H1 (cell line): ENCODE data around the gene MYORG. TPM values are rescaled to one million over a fixed set of nuclear protein-coding genes. Genes with fewer than 3 reads are reported as not detected.

ENCODE experiments used
- CTCF ChIA-PET: fragments of 300-600 bp; sonication (Branson Sonifier 250); formaldehyde crosslinking; loops from one replicate; lab custom pipeline; 2021; ENCODE audit not compliant: partially characterized antibody; lab: Charles Lee
- POLR2A ChIA-PET: fragments of 300-600 bp; sonication (Branson Sonifier 250); formaldehyde crosslinking; loops from one replicate; lab custom pipeline; 2021; ENCODE audit warnings: inconsistent platforms; ENCODE audit not compliant: partially characterized antibody; lab: Charles Lee
- DNase-seq, 2 experiments: peaks; one replicate each; pipeline versions ENCODE4 v3.0.0 to v3.0.0-alpha.2; 2010 to 2022; ENCODE audit warnings: low spot score in 2 of 2, low read depth in 1 of 2, mixed read lengths in 1 of 2
- FAIRE-seq: peaks from 2 replicates; lab custom pipeline; 2011; peaks lifted over from hg19 to GRCh38; lab: Jason Lieb, UNC
- H2AFZ ChIP-seq: 2 replicates; pipeline ENCODE4 v1.8.1; 2012; ENCODE audit warnings: low read length, inconsistent platforms
- H2AK5ac ChIP-seq: 2 replicates; pipeline ENCODE4 v1.6.1; 2013; ENCODE audit warnings: low read depth, low read length
- H2BK120ac ChIP-seq: replicated peaks from 2 replicates; pipeline ENCODE3; 2013; ENCODE audit warnings: low read depth, low read length, inconsistent platforms
- H2BK12ac ChIP-seq: 2 replicates; pipeline ENCODE4 v1.6.1; 2013; ENCODE audit warnings: low read depth, low read length
- H2BK15ac ChIP-seq: 2 replicates; pipeline ENCODE4 v1.6.1; 2013; ENCODE audit warnings: low read length
- H2BK20ac ChIP-seq: 2 replicates; pipeline ENCODE4 v1.6.1; 2013; ENCODE audit warnings: low read length
- H2BK5ac ChIP-seq: 2 replicates; pipeline ENCODE4 v1.6.1; 2013; ENCODE audit warnings: low read depth, low read length
- H3K14ac ChIP-seq: 2 replicates; pipeline ENCODE4 v1.6.1; 2013; ENCODE audit warnings: inconsistent platforms; ENCODE audit not compliant: insufficient read length
- H3K18ac ChIP-seq: 2 replicates; pipeline ENCODE4 v1.6.1; 2013; ENCODE audit warnings: low read length; ENCODE audit errors: extremely low read depth
- H3K23ac ChIP-seq: 2 replicates; pipeline ENCODE4 v1.6.1; 2013; ENCODE audit warnings: inconsistent platforms; ENCODE audit not compliant: insufficient read length
- H3K23me2 ChIP-seq: 2 replicates; pipeline ENCODE4 v1.6.1; 2013; ENCODE audit warnings: low read depth, low read length
- H3K27ac ChIP-seq: 2 replicates; pipeline ENCODE4 v1.6.1; 2011; ENCODE audit warnings: low read depth, low read length, inconsistent platforms
- H3K27me3 ChIP-seq, 4 experiments: replicated peaks in 1 of 4; 1 replicate in 1 of 4; 2 replicates in 3 of 4; pipeline versions ENCODE4 v1.6.1 to v1.8.1; 2011 to 2013; ENCODE audit warnings: low read length in 3 of 4, mild to moderate bottlenecking in 3 of 4, inconsistent platforms in 2 of 4, mixed read lengths in 2 of 4, moderate library complexity in 1 of 4; ENCODE audit not compliant: control insufficient read depth in 3 of 4, insufficient read depth in 3 of 4; ENCODE audit errors: extremely low read depth in 1 of 4
- H3K36me3 ChIP-seq, 4 experiments: 2 replicates each; pipeline versions ENCODE4 v1.6.1 to v1.8.1; 2011 to 2013; ENCODE audit warnings: mild to moderate bottlenecking in 4 of 4, low read length in 3 of 4, moderate library complexity in 2 of 4, control low read depth in 1 of 4, inconsistent platforms in 1 of 4; ENCODE audit not compliant: insufficient read depth in 4 of 4, control insufficient read depth in 2 of 4
- H3K4ac ChIP-seq: replicated peaks from 2 replicates; pipeline ENCODE3; 2013; ENCODE audit warnings: low read length, low read depth, mixed read lengths, inconsistent platforms; ENCODE audit not compliant: insufficient read length
- H3K4me1 ChIP-seq, 4 experiments: replicated peaks in 1 of 4; 1 replicate in 1 of 4; 2 replicates in 3 of 4; pipeline versions ENCODE4 v1.6.1 to v1.8.1; 2011 to 2013; ENCODE audit warnings: low read length in 3 of 4, inconsistent platforms in 2 of 4, mixed read lengths in 1 of 4; ENCODE audit not compliant: insufficient read depth in 4 of 4, control insufficient read depth in 3 of 4
- H3K4me2 ChIP-seq, 2 experiments: 2 replicates each; pipeline versions ENCODE4 v1.6.1 to v1.8.1; 2011 to 2013; ENCODE audit warnings: low read depth in 2 of 2, low read length in 2 of 2, control low read depth in 1 of 2, inconsistent platforms in 1 of 2, mild to moderate bottlenecking in 1 of 2; ENCODE audit not compliant: insufficient read depth in 1 of 2
- H3K4me3 ChIP-seq, 4 experiments: fragments of 200-600, 300-600 bp in 1 of 4; sonication (generic), shearing (Covaris generic), sonication (Bioruptor Twin) in 1 of 4; 2 replicates each; pipeline versions ENCODE4 v1.5.1 to v1.8.1; 2011 to 2016; ENCODE audit warnings: low read length in 4 of 4, low read depth in 3 of 4, control low read depth in 2 of 4, inconsistent platforms in 2 of 4, mild to moderate bottlenecking in 2 of 4, mixed read lengths in 1 of 4, moderate library complexity in 1 of 4; ENCODE audit not compliant: insufficient read depth in 2 of 4; ENCODE audit errors: extremely low read depth in 1 of 4
- H3K56ac ChIP-seq: replicated peaks from 2 replicates; pipeline ENCODE3; 2013; ENCODE audit warnings: low read depth, mild to moderate bottlenecking, mixed read lengths, low read length, inconsistent platforms; ENCODE audit not compliant: insufficient read length
- H3K79me1 ChIP-seq: 2 replicates; pipeline ENCODE4 v1.6.1; 2013; ENCODE audit warnings: low read depth, low read length, control low read depth
- H3K79me2 ChIP-seq, 2 experiments: 2 replicates each; pipeline versions ENCODE4 v1.6.1 to v1.8.1; 2012 to 2013; ENCODE audit warnings: low read length in 2 of 2, mild to moderate bottlenecking in 2 of 2, inconsistent platforms in 1 of 2; ENCODE audit not compliant: insufficient read depth in 2 of 2, control insufficient read depth in 1 of 2
- H3K9ac ChIP-seq, 4 experiments: replicated peaks in 1 of 4; 1 replicate in 1 of 4; 2 replicates in 3 of 4; pipeline versions ENCODE4 v1.6.1 to v1.8.1; 2011 to 2013; ENCODE audit warnings: low read depth in 3 of 4, low read length in 3 of 4, control low read depth in 2 of 4, mild to moderate bottlenecking in 2 of 4, moderate library complexity in 2 of 4, inconsistent platforms in 1 of 4; ENCODE audit errors: extremely low read depth in 1 of 4
- H3K9me3 ChIP-seq, 2 experiments: 2 replicates each; pipeline versions ENCODE4 v1.6.1 to v1.8.1; 2012 to 2013; ENCODE audit warnings: mild to moderate bottlenecking in 2 of 2, moderate library complexity in 2 of 2, control low read depth in 1 of 2, inconsistent platforms in 1 of 2, low read depth in 1 of 2, low read length in 1 of 2, mixed read lengths in 1 of 2; ENCODE audit not compliant: insufficient read depth in 2 of 2
- H4K20me1 ChIP-seq, 2 experiments: replicated peaks in 1 of 2; 2 replicates each; pipeline versions ENCODE3 to v1.8.1; 2011 to 2013; ENCODE audit warnings: inconsistent platforms in 2 of 2, low read length in 2 of 2, mild to moderate bottlenecking in 1 of 2; ENCODE audit not compliant: insufficient read depth in 2 of 2, control insufficient read depth in 1 of 2
- H4K5ac ChIP-seq: 2 replicates; pipeline ENCODE4 v1.6.1; 2013; ENCODE audit warnings: low read length, low read depth, mixed read lengths, inconsistent platforms; ENCODE audit not compliant: insufficient read length
- H4K8ac ChIP-seq: 2 replicates; pipeline ENCODE4 v1.8.0; 2013; ENCODE audit warnings: mild to moderate bottlenecking, moderate library complexity, low read length, inconsistent platforms; ENCODE audit not compliant: insufficient read depth; ENCODE audit errors: extremely low read depth
- H4K91ac ChIP-seq: replicated peaks from 2 replicates; pipeline ENCODE3; 2013; ENCODE audit warnings: low read length, mixed read lengths, inconsistent platforms; ENCODE audit not compliant: insufficient read length
- BACH1 ChIP-seq: IDR thresholded peaks from 2 replicates; pipeline ENCODE4 v1.6.1; 2012; ENCODE audit warnings: low read length, improper control_type of control experiment
- CBX8 ChIP-seq: fragments of 300-800, 300-1000 bp; sonication (generic); IDR thresholded peaks from 2 replicates; pipeline ENCODE4 v1.7.1; 2016; ENCODE audit warnings: low read depth, low read length, borderline replicate concordance
- CEBPB ChIP-seq: IDR thresholded peaks from 2 replicates; pipeline ENCODE4 v1.6.1; 2012; ENCODE audit warnings: low read depth, low read length
- POLR2A ChIP-seq, 2 experiments: IDR thresholded peaks; 1 replicate in 1 of 2; 2 replicates in 1 of 2; pipeline ENCODE4 v1.6.1; 2011; ENCODE audit warnings: low read depth in 2 of 2, low read length in 2 of 2, mild to moderate bottlenecking in 2 of 2; ENCODE audit errors: control extremely low read depth in 1 of 2
- RXRA ChIP-seq: IDR thresholded peaks from 2 replicates; pipeline ENCODE4 v1.6.1; 2011; ENCODE audit warnings: low read depth, mild to moderate bottlenecking, low read length, moderate library complexity; ENCODE audit not compliant: insufficient read depth
- SAP30 ChIP-seq: fragments of 300-600 bp; sonication (generic); IDR thresholded peaks from 2 replicates; pipeline ENCODE4 v1.7.1; 2012; ENCODE audit warnings: low read length, moderate library complexity, mild to moderate bottlenecking, inconsistent platforms; ENCODE audit not compliant: insufficient read depth, insufficient replicate concordance
- SIN3A ChIP-seq, 2 experiments: IDR thresholded peaks in 1 of 2; conservative IDR thresholded peaks in 1 of 2; 2 replicates each; pipeline ENCODE4 v1.6.1; 2011 to 2012; ENCODE audit warnings: low read length in 2 of 2, improper control_type of control experiment in 1 of 2, low read depth in 1 of 2, mild to moderate bottlenecking in 1 of 2
- SUZ12 ChIP-seq: fragments of 200-600 bp; sonication (generic); IDR thresholded peaks from 2 replicates; pipeline ENCODE4 v1.6.1; 2012; ENCODE audit warnings: mild to moderate bottlenecking, inconsistent platforms, low read length, moderate library complexity, mixed read lengths
- WGBS, 2 experiments: shearing (Covaris generic) in 1 of 2; methylation state at CpG; one replicate each; pipeline versions ENCODE4 v1.1.6 to v1.1.7; 2013 to 2015; ENCODE audit warnings: low lambda C conversion rate in 2 of 2, mixed read lengths in 2 of 2, inconsistent platforms in 1 of 2, low coverage in 1 of 2, missing lambda C conversion rate in 1 of 2; ENCODE audit not compliant: insufficient replicate concordance in 2 of 2, insufficient coverage in 1 of 2, insufficient read length in 1 of 2; ENCODE audit errors: extremely low coverage in 1 of 2, missing lambda C conversion rate in 1 of 2; 5-methylcytosine and 5-hydroxymethylcytosine counted together
- polyA plus RNA-seq, 7 experiments: library from polyadenylated mRNA; depleted of rRNA in 3 of 7; stranded (reverse) in 5 of 7; unstranded in 2 of 7; fragments of >200 nt in 5 of 7; fragments of 200-250 nt in 2 of 7; gene quantifications; 1 replicate in 5 of 7; 2 replicates in 1 of 7; 4 replicates in 1 of 7; pipeline versions ENCODE4 v1.2.1 to v1.2.3, GENCODE V29; 2011 to 2013; ENCODE audit warnings: missing spikeins in 2 of 7, mixed read lengths in 2 of 7
- total RNA-seq: library from RNA; stranded (reverse); fragmentation: NEBNext Ultra II Directional; extraction: Animal tissue kit (Norgen Biotek cat#: 25700); gene quantifications from 2 replicates; pipeline ENCODE4 v1.2.1, GENCODE V29; 2021
- TF ChIP-seq, protein P1 (sequence below), 3 experiments: IDR thresholded peaks; 1 replicate in 2 of 3; 2 replicates in 1 of 3; pipeline versions ENCODE4 v1.5.1 to v1.6.1; 2011; ENCODE audit warnings: low read length in 3 of 3, mild to moderate bottlenecking in 3 of 3, inconsistent platforms in 2 of 3, low read depth in 1 of 3, moderate library complexity in 1 of 3; ENCODE audit not compliant: insufficient read depth in 1 of 3; ENCODE audit errors: control extremely low read depth in 1 of 3
- TF ChIP-seq, protein P2 (sequence below): IDR thresholded peaks from 2 replicates; pipeline ENCODE4 v1.6.1; 2012; ENCODE audit warnings: low read length, inconsistent platforms

The MYORG gene
- total and polyA plus RNA-seq, 2 of the 8 experiments (the other 6 are each of a cell fraction or from before 2014, with no cell fraction given) = 1.2 to 5.9 TPM

DNA sequence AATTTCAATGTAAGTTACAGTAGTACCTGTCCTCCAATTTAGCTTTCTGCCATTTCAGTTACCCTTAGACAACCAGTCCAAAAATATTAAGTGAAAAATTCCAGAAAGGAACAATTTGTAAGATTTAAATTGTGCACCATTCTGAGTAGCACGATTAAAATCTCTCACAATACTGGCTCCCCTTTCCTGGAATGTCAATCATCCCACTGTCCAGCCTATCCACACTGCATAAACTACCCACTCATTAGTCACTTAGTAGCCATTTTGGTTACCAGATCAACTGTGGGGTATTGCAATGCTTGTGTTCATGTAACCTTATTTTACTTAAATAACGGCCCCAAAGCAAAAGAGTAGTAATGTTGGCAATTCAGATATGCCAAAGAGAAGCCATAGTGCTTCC is 59.3 kb downstream of the MYORG start:
- Histone ChIP-seq H3K79me1 (no peaks in the 10 kb centered on the region), H3K4ac (no peak overlapping the region), H2BK5ac (no peak overlapping the region), H2BK12ac (no peak overlapping the region), H3K27ac (no peak overlapping the region), H3K23me2 (no peaks in the 10 kb centered on the region), H3K4me2 (no peak overlapping the region), H2BK15ac (no peak overlapping the region), H2BK120ac (no peak overlapping the region), H3K9me3 (no peaks in the 10 kb centered on the region), H4K20me1 (no peaks in the 10 kb centered on the region), H2AK5ac (no peak overlapping the region), H3K23ac (no peak overlapping the region), H3K9ac (no peak overlapping the region), H4K5ac (no peak overlapping the region), H3K4me1 (no peaks in the 10 kb centered on the region), H3K36me3 (no peaks in the 10 kb centered on the region), H2AFZ (no peak overlapping the region), H2BK20ac (no peak overlapping the region), H3K27me3 (no peaks in the 10 kb centered on the region), H4K91ac (no peak overlapping the region), H4K8ac (no peak overlapping the region), H3K56ac (no peak overlapping the region), H3K18ac (no peak overlapping the region), H3K14ac (no peak overlapping the region), H3K4me3 (no peak overlapping the region), H3K79me2 (no peaks in the 10 kb centered on the region)
- FAIRE-seq (no peak), DNase-seq (no peak)
- ChIA-PET POLR2A (interaction anchor here (0.6 kb wide), 2 partner anchors 27 to 269 kb away, joined by 3 read pairs; no protein-coding TSS in a partner anchor), CTCF (interaction anchor here (0.5 to 1.0 kb wide), 3 partner anchors 62 to 137 kb away, joined by 3 to 7 read pairs (median 3); no protein-coding TSS in a partner anchor)
- WGBS, 2 experiments = 88% methylated on average over 2 of the region's 2 CpGs; no CpG with 5 or more reads in 1 of the 2 experiments
- TF ChIP-seq, protein P1, sequence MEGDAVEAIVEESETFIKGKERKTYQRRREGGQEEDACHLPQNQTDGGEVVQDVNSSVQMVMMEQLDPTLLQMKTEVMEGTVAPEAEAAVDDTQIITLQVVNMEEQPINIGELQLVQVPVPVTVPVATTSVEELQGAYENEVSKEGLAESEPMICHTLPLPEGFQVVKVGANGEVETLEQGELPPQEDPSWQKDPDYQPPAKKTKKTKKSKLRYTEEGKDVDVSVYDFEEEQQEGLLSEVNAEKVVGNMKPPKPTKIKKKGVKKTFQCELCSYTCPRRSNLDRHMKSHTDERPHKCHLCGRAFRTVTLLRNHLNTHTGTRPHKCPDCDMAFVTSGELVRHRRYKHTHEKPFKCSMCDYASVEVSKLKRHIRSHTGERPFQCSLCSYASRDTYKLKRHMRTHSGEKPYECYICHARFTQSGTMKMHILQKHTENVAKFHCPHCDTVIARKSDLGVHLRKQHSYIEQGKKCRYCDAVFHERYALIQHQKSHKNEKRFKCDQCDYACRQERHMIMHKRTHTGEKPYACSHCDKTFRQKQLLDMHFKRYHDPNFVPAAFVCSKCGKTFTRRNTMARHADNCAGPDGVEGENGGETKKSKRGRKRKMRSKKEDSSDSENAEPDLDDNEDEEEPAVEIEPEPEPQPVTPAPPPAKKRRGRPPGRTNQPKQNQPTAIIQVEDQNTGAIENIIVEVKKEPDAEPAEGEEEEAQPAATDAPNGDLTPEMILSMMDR (IDR thresholded peaks at IDR 0.05; ENCODE audit: control extremely low read depth in 1 of 3, insufficient read depth in 1 of 3, low read depth in 1 of 3, low read length in 3 of 3) = no peak
- no peak for TF ChIP-seq SUZ12
- no peak for TF ChIP-seq SAP30
- TF ChIP-seq SIN3A (conservative IDR thresholded peaks at IDR 0.05 in 1 of 2, IDR thresholded peaks at IDR 0.05 in 1 of 2; ENCODE audit: low read depth in 1 of 2, low read length in 2 of 2) = no peak
- TF ChIP-seq POLR2A (IDR thresholded peaks at IDR 0.05; ENCODE audit: control extremely low read depth in 1 of 2, low read depth in 2 of 2, low read length in 2 of 2) = no peak
- TF ChIP-seq, protein P2, sequence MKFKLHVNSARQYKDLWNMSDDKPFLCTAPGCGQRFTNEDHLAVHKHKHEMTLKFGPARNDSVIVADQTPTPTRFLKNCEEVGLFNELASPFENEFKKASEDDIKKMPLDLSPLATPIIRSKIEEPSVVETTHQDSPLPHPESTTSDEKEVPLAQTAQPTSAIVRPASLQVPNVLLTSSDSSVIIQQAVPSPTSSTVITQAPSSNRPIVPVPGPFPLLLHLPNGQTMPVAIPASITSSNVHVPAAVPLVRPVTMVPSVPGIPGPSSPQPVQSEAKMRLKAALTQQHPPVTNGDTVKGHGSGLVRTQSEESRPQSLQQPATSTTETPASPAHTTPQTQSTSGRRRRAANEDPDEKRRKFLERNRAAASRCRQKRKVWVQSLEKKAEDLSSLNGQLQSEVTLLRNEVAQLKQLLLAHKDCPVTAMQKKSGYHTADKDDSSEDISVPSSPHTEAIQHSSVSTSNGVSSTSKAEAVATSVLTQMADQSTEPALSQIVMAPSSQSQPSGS = no peak
- TF ChIP-seq BACH1 = no peak
- TF ChIP-seq RXRA = no peak
- TF ChIP-seq CBX8 = no peak
- TF ChIP-seq CEBPB = no peak
